Right hindlimb (tissue), 1 donor: ENCODE measurements around the gene CHMP1A.

Experiments
- DNase-seq: peaks from one replicate; pipeline ENCODE4 v3.0.0-alpha.2; 2018

The CHMP1A gene

DNA sequence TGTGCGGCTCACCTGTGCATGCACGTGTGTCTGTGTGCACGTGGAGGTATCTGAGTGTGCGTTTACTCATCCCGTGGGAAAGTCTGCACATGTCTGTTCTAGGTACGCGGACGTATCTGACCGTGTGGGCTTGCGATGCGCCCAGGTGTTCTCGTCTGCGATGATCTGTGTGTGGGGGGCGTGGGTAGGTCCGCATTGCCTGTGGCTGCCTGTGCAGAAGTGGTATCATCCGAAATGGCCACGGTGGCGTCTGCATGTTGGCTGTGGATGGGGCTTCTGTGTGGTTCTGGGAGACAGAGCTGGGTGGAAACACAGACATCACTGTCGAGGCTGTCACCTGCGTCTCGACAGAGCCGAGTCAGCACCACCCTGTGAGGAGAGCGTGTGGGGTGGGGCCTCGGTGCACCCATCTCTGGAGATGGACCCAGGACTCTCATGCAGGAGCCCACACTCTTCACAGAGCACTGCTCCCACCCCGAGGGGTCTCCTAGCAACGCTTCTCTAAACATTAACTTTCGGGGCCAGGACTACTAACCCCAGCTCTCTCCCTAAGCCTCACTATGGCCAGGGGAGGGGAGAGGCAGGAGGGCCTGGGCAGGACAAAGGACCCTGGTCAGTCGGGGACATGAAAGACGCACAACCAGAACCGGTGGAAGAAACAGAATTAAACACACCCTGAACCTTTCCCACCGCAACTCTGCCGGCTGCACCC is 35.7 kb downstream of the CHMP1A start:
- DNase-seq, result no peak

DNA sequence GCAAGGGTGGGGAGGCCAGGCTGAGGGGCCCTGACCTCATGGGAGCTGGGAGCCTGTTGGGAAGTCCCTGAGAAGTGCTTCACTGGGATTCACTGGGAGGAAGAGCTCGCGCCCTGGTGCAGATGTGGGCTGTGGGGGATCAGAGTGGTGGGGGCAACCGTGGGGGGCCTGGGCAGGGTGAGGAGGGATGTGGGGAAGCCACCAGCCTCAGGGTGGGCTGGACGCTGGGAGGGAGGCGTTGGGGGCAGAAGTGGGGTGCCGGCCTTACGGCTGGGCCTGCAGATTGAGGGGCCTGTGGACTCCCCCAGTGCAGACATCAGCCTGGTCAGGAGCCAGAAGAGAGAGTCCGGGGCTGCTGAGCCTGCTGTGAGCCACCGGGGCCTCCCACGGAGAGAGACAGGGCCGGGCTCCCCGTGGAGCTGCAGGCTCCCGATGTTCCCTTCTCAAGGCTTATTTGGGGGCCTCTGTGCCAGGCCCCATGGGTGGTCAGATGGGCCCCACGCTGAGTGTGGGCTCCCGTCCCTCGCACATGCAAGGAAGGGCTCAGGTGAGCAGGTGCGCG is 36.3 kb downstream of the CHMP1A start:
- DNase-seq, result no peak

DNA sequence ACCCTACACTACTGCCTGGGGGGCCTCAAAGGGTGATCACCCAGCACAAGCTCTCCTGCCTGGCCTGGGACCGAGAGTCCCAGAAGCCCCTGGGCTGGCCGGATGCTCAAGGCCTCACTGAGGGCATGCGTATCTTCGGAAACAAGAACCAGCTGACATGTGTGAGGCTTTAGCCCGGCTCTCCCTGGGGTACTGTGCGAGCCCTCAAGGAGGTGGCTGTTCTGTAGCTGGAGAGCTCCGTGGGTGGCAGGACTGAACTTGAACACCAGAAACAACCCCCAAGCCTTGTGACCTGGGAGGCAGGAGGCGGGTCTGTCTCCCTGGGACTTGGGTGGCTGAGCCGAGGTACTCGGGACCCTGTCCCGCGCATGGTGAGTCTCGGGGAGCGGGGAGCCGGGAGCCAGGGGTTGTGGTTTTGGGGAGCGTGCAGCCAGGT is 37.1 kb downstream of the CHMP1A start:
- no peak for DNase-seq

DNA sequence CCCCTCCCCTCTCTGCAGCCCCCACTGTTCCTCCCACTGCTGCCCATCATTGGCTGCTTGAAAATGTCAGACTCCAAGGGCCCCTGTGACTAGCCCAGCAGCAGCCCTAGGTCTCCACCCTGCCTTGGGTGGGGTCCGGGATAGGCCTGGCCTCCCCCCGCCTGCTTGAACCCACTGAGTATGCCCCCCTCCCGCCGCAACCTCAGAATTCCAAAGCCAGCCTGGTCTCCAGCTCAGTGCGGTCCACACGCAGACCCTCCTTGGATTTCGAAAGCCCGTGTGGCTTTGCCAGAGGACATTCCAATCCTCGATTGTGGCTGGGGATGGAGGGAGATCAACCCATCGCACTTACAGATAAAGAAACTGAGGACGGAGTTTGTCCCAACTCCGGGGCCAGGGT is 37.7 kb downstream of the CHMP1A start:
- DNase-seq, result no peak

DNA sequence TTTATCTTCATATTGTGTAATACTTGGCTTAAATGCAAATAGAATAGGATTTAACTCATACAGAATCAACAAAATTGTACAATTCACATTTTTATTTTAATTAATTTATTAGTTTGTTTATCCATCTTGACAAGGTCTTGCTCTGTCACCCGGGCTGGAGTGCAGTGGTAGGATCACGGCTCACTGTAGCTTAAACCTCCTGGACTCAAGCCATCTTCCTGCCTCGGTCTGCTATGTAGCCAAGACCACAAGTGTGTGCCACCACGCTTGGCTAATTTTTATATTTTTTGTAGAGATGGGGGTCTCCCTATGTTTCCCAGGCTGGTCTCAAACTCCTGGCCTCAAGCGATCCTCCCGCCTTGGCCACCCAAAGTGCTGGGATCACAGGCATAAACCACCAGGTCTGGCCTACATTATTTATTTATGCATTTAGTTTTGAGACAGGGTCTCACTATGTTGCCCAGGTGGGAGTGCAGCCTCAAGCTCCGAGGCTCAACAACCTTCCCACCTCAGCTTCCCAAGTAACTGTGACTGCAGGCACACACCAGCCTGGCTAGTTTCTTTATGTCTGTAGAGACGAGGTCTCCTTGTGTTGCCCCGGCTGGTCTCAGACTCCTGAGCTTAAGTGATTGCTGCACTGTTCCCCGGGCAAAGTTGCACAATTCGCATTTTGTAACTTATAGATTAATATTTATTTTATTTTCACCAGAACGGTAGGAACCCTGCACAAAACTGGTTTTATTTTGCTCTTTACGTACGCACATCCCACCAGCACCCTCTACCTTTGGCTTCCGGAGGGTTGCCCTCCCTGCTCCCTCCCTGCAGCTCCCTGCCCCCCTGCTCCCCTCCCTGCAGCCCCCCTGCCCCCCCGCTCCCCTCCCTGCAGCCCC is 39.2 kb downstream of the CHMP1A start:
- DNase-seq, result no peak

DNA sequence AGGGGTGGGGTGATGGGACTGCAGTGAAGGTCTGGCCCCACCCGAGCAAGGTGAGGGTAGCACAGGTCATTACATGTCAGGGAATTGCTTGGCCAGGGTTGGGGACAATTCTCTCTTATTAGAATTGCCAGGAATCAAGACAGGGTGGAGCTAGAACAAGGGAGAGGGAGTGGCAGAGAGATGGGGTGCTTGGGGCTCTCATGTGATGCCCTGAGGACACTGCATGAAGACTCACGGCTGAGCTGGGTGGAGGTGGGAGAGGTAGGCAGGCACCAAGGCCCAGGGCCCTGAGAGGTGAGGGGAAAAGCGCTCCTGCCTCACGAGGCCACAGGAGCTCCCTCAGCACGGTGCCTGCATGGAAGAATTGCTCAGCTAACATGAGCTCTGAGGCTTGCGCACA is 40.5 kb downstream of the CHMP1A start:
- DNase-seq, result no peak

DNA sequence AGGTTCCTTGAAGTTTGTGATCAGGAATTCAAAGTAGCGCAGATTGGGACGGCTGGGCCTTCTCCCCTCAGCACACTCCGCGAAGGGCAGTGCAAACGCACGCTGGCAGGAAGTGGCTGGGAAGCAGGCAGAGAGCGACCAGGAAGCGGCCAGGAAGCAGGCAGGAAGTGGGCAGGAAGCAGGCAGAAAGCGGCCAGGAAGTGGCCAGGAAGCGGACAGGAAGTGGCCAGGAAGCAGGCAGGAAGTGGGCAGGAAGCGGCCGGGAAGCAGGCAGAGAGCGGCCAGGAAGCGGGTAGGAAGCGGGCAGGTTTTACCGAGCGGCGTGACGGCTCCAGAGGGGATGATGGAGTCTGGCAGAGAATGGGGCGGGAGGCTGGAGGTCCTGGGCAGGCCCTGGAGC is 40.9 kb downstream of the CHMP1A start:
- DNase-seq, result no peak

DNA sequence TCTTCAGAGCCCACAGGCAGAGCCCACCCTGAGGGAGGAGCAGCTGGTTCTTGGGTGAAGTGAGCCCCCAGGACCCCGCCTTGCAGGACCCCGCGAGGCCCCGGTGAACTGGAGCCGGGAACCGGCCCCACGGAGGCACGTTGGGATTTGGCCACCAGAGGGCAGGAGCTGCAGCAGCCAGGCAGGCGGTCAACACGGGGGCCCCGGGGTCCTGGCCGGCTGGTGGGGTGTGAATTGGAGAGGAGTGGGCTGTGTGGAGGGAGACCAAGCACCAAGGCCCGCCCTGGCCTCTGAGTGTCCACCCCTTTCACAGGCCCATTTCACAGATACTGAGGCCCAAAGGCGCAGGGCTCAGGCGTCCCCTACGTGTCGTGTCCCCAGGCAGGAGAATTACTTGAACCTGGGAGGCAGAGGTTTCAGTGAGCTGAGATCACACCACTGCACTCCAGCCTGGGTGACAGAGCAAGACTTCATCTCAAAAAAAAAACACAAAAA is 41.9 kb downstream of the CHMP1A start:
- no peak for DNase-seq

DNA sequence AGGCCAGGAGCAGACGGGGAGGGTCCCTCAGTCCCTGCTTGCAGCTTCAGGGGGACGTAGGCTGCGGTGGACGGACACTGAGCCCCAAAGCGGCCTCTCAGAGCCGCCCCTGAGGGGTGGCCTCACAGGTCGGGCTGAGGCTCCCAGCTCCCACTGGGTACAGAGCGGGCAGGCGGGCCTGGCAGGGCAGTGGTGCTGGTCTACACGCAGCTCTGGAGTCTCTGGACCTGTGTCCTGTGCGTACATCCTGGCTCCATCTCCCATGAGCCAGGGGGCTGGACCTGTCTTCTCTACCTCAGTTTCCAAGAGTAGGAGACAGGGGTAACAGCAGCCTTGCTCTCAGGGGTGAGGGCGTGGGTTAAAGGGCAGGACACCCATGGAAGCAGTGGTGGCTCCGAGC is 42.3 kb downstream of the CHMP1A start:
- no peak for DNase-seq

DNA sequence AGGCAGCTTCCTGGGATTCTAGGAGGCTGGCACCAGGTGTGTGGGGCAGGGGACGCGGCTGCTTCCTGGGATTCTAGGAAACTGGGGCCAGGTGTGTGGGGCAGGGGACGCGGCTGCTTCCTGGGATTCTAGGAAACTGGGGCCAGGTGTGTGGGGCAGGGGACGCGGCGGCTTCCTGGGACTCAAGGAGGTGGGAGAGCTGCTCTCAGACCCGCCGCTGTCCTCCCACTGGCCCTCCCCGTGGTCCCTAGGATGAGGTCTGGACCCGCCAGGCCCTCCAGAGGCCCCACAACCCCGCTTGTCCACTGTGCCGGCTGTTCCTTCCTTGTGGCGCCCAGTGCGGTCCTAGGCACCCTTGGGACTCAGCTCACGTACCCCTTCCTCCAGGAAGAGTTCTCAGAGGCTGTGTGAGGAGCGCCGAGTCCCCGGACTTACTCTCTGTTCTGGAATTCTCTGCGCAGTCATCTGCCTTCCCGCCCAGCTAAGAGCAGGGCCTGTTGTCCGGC is 43.5 kb downstream of the CHMP1A start:
- no peak for DNase-seq

DNA sequence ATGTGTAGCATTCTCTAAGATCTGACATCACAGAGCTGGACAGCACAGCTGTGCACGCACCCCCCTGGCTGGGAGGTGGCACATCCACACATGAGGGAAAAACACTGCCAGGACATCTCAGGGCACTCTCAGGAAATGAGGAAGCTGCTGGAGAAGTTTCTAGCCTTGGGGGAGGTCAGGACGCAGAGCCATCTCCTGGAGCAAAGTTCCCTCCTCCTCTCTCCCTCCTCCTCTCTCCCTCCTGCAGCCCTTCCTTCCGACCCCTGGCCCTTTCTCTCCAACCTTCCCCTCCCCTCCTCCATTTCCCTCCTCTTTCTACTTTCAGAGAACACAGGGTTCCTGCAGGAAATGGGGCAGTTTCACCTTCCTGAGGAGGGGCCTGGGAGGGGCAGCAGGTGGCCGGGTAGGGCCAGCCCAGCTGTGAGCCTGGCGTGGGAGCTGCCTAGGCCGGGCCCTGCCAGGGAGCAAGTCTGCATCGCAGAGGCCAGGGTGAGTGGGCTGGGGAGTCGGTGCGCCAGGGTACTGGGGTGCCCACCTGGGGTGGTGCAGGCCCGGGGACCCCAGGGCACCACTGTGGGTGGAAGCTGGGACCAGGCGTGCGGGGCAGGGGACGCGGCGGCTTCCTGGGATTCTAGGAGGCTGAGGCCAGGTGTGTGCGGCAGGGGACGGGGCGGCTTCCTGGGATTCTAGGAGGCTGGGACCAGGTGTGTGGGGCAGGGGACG is 44.1 kb downstream of the CHMP1A start, which contains the start of gene DPEP1:
TSS of gene DPEP1 (plus strand) at position 412 of the 723 bp plus-strand sequence. CDS start 16,769 bp downstream, outside the sequence.
- no peak for DNase-seq

DNA sequence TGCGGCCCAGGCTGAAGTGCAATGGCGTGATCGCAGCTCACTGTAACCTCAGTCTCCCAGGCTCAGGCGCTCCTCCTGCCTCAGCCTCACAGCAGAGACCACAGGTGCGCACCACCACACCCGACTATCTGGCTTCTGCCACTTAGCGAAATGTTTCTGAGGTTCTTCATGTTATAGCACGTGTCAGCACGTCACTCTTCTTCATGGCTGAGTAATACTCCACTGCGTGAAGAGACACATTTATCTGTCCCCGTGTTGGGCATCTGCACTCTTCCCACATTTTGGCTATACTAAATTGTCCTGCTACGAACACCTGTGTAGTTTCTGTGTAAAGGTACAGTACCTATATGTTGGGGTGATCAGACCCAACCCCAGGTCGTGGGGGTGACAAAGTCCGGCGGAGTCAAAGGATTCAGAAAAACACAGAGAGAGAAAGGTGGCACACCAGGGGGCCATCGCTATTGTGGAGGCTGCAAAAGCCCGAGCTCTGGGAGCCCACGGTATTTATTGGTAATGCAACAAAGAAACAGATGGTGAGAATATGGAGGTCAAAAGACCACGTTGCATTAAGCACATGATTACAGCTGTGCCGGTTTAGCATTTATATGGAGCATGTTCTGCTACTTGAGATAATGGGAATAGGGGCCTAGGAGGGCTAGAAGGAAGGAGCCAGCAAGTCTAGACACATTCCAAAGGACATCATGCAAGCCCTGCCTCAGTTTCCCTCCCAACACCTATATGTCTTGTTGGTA is 44.9 kb downstream of the CHMP1A start:
- no peak for DNase-seq

DNA sequence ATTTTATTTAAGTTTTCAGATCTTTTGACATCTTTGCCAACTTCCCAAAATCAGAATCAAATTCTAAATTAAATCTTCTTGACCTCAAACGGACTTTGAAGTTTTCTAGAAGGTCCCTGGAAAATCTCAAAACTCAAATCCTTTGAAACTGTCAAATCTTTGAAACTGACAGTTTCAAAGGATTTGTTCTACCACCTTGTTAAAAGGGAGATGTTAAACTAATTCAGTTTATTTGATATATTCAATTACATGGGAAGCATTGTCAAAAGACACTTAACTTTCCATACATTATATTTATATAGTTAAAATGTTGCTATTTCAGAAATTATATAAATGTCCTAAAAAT is 47.4 kb downstream of the CHMP1A start:
- no peak for DNase-seq

DNA sequence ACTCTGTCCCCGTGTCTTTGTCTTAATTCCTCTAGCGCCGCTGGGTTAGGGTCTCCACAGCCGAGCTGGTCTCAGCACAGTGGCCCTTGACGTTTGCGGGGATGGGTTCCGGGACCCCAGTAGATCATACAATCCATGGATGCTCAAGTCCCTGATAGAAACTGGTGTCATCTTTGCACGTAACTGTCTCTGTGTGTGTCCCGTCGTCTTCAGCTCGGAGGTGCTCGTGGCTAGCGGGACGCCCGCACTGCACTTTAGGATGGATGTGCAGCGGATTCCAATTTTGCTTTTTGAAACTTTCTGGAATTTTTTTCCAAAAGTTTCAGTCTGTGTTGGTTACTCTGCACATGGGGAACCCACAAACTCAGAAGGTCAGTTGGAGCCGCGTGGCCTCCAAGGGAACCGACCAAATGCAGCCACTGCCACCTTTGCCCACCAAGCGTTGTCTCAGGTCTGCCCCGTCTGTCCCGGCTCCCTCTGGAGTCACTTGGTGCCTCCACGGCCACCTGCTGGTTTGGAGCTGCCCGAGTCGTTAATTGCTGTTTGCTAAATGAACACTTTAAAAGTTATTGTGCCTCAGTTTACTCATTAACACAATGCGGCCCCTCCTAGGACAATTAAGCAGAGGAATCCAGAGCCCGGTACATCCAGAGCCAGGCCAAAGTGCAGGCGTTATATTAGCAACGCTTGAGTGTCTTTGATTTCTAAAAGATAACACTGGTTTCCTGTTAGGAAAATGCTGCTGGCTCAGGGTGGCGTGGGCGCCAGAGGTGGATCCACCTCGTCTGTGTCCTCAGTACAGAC is 49.4 kb downstream of the CHMP1A start:
- DNase-seq, result no peak

DNA sequence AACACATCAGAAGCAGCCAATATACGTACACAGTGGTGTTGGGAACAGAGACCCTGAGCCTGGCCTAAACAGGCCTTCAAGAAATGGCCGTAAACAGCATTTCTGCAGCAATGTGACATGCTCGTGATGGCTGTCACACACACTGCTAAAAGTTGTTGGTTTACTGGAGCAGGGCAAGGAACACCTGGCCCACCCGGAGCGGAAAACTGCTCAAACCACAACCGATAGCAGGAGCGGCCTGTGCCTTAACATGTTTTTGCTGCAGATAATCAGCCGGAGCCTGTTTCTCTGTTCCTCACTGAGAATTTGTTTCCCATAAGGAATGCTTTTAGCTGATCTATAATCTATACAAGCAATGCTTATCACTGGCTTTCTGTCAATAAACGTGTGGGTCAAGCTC is 50.1 kb downstream of the CHMP1A start:
- no peak for DNase-seq

DNA sequence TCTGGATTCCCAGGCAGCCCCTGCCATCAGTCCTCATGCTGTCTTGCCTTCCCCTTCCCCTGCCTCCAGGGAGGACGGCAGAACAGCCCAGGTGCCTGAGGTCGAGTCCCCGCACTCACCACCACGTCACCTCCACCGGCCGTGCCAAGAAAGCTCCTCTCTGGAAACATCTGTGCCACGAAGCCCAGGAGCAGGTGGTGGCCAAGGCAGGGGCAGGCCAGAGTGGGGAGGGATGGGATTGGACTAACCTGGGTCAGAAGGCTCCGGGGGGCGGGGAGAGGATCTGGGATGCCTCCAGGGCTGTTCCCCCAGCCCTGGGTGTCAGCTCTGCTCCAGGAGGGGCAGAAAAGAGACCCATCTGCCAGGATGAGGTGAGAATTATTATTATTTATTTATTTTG is 51.5 kb downstream of the CHMP1A start:
- DNase-seq, result no peak

DNA sequence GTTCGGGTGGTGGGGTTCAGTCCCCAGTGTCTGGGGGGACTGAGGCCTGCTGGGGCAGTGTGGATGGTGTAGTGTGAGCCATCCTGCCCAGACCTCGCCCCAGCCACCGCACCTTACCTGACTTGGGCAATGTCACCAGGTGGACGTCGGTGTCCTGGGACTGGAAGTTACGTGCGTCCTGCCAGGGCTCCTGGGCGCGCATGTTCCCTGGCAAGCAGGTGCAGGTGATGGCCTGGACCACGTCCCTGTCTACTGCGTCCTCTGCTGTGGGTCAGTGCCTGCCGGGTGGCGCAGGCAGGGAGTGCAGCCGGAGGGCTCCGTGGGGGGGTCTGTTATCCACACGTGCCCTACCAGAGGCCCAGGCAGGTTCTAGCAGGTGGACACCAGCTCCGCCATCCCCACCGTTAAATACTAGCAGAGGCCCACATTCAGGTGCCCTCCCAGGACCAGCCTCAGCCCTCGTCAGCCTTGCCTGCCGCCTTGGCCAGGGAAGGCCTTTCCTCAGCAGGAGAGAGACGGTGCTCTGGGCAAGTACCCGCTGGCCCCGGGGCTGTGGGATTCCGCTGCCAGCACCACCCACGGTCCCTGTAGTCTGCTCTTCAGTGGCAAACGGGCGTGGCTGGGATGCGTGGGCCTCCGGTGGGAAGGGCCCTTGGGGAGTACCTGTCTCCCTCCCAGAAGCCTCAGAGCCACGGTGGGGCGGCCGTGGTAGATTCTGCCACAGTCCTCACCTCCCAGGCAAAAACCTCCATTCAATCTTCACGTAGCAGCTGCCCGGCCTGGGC is 52.1 kb downstream of the CHMP1A start:
- DNase-seq, result no peak

DNA sequence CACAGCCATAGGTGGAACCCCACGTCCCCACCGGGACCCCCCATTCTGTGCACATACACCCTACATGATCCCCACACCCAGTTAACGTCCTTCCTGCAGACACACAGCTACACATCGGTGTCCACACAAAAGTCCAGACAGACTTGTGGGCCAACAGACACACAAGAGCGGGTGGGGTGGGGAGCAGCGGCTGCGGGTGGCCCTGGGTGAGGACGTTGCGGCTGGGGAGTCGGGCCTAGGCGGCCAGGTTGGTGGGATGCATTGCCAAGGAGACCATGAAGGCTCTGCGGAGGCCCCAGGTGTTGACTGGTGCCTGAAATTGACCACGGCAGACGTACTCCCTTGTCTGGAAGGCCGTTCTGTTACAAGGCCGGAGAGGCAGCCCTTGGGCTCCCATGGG is 52.7 kb downstream of the CHMP1A start:
- no peak for DNase-seq

DNA sequence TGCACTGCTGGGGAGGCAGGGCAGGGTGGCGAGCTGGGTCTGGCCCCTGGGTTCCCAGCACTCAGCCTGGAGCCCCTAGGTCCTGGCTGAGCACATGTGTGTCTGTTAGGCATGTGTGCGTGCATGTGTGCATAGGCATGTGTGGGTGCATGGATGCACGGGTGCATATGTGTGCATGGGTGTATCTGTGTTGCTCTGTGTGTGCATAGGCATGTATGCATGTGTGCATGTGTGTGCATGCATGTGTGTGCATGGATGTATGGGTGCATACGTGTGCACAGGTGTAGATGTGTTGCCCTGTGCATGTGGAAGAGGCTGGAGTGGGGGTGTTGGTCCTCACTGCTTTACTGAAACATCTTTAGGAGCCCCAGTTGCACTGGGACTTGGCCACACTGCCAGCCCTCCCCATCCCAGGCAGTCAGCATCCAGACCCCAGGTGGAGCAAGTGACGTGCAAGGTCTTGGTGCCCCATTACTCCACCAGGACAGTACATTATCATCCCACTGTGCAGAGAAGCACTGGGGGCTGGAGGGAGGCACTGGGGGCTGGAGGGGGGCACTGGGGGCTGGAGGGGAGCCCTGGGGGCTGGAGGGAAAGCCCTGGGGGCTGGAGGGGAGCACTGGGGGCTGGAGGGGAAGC is 54.4 kb downstream of the CHMP1A start:
- no peak for DNase-seq
